ENCODE data around the gene AIPL1.

DNA sequence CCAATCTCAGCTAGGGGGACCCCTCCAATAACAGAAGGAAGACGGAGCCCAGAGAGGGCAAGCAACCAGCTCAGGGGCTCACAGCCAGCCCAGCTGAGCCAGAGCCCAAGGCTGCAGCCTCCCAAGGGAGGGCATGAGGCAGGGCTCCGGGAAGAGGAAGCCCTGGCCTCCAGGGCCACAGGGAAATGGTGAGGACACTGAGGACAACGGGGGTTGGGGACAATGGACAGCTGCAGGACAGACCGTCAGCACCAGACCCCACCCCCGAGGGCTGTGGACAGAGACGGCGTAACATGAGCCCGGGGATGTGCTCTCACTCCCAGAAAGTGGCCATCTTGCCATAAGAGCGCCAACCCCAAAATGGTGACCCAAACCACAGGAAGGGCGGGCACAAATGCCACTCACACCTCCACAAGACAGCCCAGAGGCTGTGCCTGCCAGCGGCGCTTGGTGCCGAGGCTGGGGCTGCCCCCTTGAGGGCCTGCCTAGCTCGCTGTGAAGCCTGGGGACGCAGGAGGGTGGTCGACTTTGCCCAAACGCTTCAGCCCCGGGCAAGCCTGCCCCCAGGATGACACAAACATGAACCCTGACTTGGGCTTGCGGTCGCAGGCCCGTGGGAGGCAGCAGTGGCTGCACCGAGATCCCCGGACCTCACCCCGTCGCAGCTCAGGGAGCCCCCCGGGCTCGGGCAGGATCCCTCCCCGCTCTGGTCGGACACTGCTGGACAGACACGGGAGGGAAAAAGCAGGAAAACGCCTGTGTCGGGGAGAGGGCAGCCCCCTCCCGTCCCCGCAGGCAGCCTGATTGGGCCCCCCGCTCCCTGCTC, 19.8 kb upstream of the AIPL1 start:
- TF ChIP-seq, protein P1, sequence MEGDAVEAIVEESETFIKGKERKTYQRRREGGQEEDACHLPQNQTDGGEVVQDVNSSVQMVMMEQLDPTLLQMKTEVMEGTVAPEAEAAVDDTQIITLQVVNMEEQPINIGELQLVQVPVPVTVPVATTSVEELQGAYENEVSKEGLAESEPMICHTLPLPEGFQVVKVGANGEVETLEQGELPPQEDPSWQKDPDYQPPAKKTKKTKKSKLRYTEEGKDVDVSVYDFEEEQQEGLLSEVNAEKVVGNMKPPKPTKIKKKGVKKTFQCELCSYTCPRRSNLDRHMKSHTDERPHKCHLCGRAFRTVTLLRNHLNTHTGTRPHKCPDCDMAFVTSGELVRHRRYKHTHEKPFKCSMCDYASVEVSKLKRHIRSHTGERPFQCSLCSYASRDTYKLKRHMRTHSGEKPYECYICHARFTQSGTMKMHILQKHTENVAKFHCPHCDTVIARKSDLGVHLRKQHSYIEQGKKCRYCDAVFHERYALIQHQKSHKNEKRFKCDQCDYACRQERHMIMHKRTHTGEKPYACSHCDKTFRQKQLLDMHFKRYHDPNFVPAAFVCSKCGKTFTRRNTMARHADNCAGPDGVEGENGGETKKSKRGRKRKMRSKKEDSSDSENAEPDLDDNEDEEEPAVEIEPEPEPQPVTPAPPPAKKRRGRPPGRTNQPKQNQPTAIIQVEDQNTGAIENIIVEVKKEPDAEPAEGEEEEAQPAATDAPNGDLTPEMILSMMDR (IDR thresholded peaks at IDR 0.05; ENCODE audit: extremely low read depth in 1 of 2, insufficient read depth in 1 of 2, low read depth in 1 of 2, low read length in 2 of 2) = no peak
- TF ChIP-seq POLR2AphosphoS5 (IDR thresholded peaks at IDR 0.05; ENCODE audit: insufficient read depth, low read depth, low read length) (no peak), EZH2 (IDR thresholded peaks at IDR 0.05; ENCODE audit: borderline replicate concordance, low read depth, low read length, severe bottlenecking) (no peak)
- TF ChIP-seq, protein P2, sequence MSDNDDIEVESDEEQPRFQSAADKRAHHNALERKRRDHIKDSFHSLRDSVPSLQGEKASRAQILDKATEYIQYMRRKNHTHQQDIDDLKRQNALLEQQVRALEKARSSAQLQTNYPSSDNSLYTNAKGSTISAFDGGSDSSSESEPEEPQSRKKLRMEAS (IDR thresholded peaks at IDR 0.05; ENCODE audit: insufficient read depth, insufficient read length) = no peak

Data from endothelial cell of umbilical vein (primary cell).